Germinal center (tissue), 1 donor: Measurements from ENCODE around the gene EFCAB14.
"Not testable (repeated sequence)": the region's sequence is repeated elsewhere in the genome, so short reads cannot be mapped to it uniquely, and the experiment has no call there.

ENCODE experiments used
- DNase-seq: peaks from one replicate; pipeline ENCODE4 v3.0.0; 2012; ENCODE audit warnings: mixed read lengths, low spot score

EFCAB14 gene

DNA sequence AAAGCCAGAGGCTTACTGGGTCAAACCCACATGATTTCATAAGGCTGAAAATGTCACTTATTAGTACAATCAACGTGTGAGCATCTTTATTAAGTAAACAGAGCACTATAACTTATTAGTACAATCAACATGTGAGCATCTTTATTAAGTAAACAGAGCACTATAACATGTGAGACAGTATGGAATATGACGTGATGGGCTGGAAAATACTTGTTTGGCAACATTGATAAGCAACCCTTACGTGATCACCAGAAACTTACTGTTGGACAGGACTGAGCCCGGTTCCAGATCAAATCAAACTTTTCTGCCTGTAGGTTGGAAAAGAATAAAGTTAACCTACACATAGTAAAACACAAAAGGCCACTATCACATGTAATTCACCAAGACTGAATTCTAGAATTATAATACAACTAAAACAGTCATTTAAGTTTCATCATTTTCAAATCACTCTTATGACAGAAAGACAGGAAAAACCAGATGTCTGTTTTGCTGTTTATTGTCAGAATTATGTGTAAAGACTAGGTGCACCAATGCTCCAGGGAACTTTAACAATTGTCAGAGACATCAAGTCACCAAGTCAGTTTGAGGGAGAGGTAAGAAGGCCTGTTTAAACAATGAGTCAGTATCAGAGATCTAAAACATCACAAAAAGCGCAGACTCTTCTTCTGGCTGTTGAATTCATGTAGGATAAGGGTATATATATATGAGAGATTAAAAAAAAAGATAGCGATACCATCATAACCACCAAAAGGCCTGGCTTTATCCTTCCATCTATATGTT lies 66.4 kb downstream of the EFCAB14 start:
- no peak for DNase-seq

GRCh38 chr1:46651152-46651551 lies 67.8 kb downstream of the EFCAB14 start:
- not testable (repeated sequence) for DNase-seq

DNA sequence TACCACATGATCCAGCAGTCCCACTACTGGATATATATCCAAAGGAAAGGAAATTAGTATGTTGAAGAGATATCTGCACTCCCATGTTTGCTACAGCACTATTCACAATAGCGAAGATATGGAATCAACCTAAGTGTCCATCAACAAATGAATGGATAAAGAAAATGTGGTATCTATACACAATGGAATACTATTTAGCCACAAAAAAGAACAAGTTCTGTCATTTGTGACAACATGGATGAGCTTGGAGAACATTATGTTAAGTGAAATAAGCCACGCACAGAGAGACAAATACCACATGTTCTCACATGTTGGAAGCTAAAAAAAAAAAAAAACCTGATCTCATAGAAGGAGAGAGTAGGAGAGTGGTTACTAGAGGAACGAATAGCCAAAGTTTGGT lies 68.4 kb downstream of the EFCAB14 start:
- DNase-seq = no peak

- no peak for DNase-seq
These were observed 69.2 kb downstream of the EFCAB14 start for GRCh38 chr1:46649764-46650163.

DNA sequence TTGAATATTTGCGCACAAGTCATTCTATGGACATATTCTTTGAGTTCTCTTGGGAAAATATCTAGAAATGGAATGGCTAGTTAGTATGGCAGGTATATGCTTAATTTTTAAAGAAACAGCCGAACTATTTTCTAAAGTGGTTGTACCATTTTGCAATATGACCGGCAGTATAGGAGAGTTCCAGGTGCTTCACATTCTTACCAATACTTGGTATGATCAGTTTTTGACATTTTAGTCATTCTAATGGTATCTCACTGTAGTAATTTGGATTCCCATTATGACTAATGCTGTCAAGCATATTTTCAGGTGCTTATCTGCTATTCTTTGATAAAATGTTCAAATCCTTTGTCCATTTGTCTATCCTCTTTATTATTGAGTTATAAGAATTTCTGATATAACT lies 71.3 kb downstream of the EFCAB14 start:
- no peak for DNase-seq

GRCh38 chr1:46646844-46647243 lies 72.1 kb downstream of the EFCAB14 start:
- DNase-seq = no peak

- no peak for DNase-seq
These were observed 72.6 kb downstream of the EFCAB14 start for GRCh38 chr1:46646331-46646730.

DNA sequence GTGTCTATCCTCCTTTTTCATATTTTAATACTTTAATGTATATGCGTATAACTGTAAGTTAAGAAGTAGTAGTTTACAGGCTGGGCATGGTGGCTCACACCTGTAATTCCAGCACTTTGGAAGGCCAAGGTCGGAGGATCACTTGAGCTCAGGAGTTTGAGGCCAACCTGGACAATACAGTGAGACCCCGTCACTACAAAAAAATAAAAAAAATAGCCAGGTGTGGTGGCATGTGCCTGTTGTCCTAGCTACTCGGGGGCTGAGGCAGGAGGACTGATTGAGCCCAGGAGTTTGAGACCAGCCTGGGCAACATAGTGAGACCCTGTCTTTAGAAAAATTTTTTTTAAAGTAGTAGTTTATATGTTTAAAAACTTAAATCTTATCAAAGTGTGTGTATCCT lies 73.1 kb downstream of the EFCAB14 start:
- DNase-seq = no peak

DNA sequence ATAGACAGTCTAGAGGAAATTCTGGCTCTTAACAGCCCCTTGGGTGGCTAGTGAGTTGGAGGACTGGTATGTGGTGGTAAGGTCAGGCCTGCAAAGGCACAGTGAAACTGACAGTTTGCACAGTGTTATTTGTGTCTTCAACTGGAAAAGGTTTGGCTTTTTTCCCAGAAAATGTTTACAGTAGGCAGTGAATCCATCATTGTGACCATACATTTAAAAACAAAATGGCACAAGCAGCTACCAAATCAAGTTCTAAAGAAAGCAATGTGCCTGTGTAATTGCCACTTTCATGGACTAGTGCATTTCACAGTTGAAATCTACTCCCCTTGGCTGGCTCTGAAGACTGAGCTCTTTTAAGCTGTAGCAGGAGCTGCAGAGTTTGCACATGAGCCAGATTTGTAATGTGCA lies 75.5 kb downstream of the EFCAB14 start:
- DNase-seq = no peak

- DNase-seq = no peak
These were observed 76.7 kb downstream of the EFCAB14 start for GRCh38 chr1:46642115-46642680.

DNA sequence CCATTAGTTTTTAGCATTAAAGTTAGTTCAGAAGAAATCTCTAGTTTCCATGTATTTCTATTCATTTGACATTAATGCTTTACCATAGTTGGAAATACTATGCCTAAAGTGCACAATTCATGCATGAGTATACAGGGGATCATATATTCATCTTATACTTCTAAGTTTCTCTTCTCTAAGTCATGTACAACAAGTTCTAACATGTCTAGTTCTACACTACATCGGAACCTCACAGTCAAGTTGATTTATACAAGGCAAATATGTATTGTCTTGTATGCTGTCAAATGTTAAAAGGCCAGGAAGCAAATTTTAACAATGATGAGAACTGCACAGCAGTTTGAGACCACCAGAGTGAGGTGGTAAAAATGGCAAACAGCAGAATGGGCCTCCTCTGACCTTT lies 79.4 kb downstream of the EFCAB14 start:
- no peak for DNase-seq

GRCh38 chr1:46638921-46639320 lies 80.0 kb downstream of the EFCAB14 start:
- no peak for DNase-seq

- no peak for DNase-seq
These were observed 81.3 kb downstream of the EFCAB14 start for GRCh38 chr1:46637444-46638083.

DNA sequence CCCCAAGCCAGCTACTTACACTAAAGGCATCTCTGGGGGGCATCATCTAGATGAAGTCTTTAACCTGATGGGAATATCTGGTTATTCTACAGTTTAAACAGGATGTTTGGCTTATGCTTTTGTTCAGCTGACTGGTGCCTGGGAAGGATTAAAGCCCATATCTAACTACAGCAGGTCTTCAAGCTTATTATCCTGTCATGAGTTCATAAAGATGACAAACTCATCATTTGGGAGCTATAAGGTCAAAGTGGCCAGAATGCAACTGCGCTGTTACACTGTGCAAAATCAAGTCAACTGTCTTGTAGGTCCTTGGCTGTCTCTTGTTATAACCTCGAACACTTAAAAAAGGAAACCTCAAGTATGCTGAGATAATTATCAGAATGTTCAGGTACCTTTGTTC lies 83.7 kb downstream of the EFCAB14 start:
- no peak for DNase-seq

GRCh38 chr1:46630719-46631118 lies 88.2 kb downstream of the EFCAB14 start:
- no peak for DNase-seq
